Activated gamma-delta T cell treated with anti-CD3 and anti-CD28 coated beads, Interleukin-2, amount 50 U/mL, for 16 hours (primary cell): ENCODE measurements around the gene GOLT1B.

ENCODE experiments used
- DNase-seq: peaks from one replicate; pipeline ENCODE4 v3.0.0-alpha.2; 2020; ENCODE audit warnings: low read depth

The GOLT1B gene

GRCh38 chr12:21523148-21523547, 21.6 kb downstream of the GOLT1B start:
- DNase-seq = no peak

GRCh38 chr12:21526053-21526452, 24.5 kb downstream of the GOLT1B start, which contains the start of gene SPX:
Gene SPX (plus strand): TSS chr12:21526296. CDS start chr12:21526473, 177 bp downstream.
- no peak for DNase-seq

DNA sequence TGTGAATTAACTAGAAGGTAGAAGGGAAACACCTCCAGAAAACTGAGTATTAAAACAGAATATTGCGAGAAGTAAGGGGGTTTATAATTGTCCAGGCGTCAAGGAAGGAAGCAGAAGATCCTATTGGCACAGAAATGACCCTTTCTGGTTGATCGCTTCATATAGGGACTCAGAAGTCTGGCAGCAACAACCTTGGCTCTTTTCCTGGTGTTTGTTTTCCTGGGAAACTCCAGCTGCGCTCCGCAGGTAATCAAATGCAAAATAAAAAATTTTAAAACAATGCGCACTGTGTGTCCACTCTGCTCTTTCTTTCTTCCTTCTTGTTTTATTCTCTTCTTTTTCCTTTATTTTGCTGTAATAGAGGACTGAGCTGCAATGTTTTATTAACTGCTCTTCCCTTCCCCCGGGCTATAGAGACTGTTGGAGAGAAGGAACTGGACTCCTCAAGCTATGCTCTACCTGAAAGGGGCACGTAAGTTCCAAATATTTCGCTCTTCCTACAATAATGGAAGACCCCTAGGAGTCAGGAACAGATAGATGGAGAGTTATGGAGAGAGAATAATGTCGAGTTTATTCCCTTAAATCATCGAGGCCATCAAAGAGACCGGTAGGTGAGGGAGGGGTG, 25.2 kb downstream of the GOLT1B start:
- DNase-seq = no peak

GRCh38 chr12:21527451-21528180, 26.0 kb downstream of the GOLT1B start:
- peak; percentile 13 for DNase-seq

- no peak for DNase-seq
These were observed 27.4 kb downstream of the GOLT1B start for GRCh38 chr12:21528953-21529352.

DNA sequence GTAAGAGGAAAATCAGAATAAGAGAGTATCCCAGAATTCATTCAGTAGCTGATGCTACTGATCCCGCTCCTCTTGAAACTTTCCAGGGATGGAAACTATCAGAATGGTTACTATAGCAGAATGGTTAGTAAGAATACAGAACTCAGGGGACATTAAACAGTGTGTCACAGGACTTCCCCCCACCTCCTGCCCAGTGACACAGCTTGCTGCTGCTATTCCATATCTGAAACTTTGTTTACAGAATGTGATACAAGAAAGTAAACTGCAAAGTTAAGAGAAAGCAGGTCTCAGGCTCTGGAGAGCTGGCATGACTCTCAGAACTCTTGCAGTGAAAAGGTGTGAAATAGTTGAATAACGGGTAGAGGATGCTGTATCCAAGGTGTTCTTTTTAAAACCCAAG, 27.9 kb downstream of the GOLT1B start:
- DNase-seq = no peak

GRCh38 chr12:21538061-21538653, 36.6 kb downstream of the GOLT1B start:
- DNase-seq = no peak

- no peak for DNase-seq
These were observed 38.2 kb downstream of the GOLT1B start for GRCh38 chr12:21539797-21540196.

DNA sequence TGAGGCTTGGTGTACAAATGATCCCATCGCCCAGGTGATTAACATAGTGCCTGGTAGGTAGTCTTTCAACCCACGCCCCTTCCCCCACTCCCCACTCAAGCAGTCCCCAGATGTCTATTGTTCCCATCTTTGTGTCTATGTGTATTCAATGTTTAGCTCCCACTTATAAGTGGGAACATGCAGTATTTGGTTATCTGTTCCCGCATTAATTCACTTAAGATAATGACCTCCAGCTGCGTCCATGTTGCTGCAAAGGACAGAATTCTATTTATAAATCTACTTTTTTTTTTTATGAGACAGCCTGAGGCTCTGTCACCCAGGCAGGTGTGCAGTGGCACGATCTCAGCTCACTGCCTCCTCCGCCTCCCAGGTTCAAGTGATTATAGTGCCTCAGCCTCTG, 40.2 kb downstream of the GOLT1B start:
- DNase-seq = no peak

GRCh38 chr12:21542403-21542802, 40.8 kb downstream of the GOLT1B start:
- DNase-seq = no peak

- no peak for DNase-seq
These were observed 41.6 kb downstream of the GOLT1B start for GRCh38 chr12:21543151-21543550.

GRCh38 chr12:21545557-21545956, 44.0 kb downstream of the GOLT1B start:
- no peak for DNase-seq

GRCh38 chr12:21546716-21547115, 45.1 kb downstream of the GOLT1B start:
- DNase-seq = no peak

GRCh38 chr12:21547437-21547836, 45.8 kb downstream of the GOLT1B start:
- DNase-seq = no peak

DNA sequence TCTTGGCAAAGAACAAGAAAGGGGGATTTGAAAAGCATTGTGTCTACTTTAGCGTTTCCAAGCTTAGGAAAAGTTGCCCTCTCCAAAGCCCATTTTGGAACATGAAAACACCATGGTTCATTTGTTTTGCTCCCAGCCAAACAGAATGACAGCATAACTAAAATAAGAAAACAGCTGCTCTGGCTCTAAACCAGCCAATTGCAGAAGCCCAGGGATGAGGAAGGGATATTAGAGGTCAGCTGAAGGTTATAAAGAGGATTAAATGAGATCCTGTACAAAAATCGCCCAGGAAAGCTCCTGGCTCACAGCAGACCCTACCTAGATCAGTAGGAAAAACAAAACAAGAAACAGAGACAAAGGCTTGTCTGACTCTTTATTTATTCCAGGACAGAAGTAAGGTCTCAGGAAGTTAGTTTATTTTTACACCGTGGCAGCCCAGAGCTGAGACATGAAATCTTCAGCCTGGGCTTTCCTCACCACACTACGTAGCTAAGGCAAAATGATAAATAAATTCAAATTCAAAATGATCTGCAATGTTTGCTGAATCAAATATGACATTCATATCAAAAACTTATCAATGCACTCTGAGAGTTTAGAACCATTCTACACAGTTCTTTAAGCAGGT, 50.4 kb downstream of the GOLT1B start:
- DNase-seq = no peak

DNA sequence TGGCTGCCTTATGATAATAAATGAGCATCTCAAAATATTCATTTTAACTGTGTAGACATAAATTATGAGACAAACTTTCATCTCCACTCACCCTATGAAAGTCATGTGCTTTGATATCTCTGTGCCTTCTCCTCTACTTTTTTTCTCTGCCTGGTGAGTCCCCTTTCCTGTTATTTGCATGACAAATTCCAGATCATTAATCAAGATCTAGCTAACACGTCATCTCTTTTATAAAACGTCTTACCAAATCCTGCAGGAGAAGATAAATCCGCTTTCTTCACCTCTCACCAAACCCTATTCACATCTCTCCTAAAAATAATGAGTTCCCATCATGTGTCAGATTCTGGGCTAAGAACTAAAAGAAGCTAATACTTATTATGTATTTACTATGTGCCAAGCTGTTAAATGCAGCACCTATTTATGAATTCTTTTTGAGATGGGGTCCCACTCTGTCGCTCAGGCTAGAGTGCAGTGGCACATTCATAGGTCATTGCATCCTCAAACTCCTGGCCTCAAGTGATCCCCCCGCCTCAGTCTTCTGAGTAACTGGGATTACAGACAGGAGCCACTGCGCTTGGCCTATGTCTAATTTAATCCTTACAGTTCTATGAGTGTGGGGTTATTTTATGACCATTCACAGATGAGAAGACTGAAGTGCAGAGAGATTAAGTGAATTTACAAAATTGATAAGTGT, 51.2 kb downstream of the GOLT1B start:
- DNase-seq = no peak

DNA sequence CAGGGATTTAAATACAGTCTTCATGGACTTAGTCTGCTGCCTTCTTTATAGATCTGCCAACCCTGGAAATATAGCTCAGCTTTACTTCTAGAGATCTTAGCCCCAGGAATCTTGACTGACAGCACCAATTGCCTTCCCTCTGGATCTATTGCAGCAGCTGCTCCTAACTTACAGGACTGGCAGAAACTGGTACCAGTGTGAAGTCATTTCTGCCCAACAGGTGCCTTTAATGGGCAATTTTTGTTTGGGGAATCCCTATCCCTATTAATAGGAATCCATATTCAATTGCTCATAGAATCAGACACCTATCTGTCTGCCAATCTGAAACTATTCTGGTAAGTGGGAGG, 51.7 kb downstream of the GOLT1B start:
- no peak for DNase-seq

GRCh38 chr12:21558100-21558679, 56.6 kb downstream of the GOLT1B start:
- no peak for DNase-seq

DNA sequence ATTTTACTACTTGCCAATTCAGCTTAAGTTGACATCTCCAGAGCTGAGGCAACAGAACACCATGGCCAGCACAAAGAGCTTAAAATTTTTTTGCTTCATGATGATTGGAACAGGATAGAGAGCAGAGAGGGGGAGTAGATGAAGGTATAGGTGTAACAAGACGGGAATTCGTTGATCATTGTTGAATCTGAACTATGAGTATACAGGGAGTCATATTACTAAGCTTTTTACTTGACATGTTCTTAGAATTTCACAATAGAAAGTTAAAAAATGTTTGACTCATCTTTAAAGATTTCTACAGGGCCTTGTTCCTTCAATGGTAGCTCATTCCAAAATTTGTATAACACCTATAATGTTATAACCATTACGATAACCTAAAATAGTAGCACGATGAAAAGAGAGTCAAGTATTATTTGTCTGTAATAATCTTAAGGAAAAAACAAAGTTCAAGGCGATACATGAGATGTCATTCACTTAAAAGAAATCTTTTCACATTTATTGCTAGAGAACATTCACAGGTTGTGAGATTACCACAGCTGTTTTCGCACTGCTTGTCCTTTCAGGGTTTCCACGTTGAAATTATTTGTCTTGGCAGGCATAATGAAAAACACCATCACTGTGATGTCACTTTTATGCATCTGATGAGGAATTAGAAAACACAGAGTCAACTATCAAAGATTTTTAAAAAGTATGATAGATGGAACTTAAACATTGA, 58.4 kb downstream of the GOLT1B start:
- DNase-seq = no peak

GRCh38 chr12:21561158-21561557, 59.6 kb downstream of the GOLT1B start:
- DNase-seq = no peak

DNA sequence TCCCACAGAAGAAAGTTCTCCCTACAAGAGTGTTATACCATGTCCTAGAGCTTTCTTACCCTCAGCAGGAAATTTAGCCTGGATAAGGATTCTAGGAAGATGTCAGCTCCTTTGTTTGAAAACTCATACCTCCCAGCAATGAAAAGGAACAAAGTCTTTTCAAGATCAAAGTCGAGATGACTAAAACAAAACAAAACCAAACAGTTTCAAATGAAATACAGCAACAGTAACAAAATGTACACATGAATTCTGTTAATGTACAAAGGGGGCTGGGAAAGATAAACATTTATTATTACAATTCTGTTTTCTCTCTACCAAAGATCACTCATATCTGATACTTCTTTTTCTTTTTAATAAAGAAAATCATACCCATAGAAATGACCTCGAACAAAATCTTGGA, 61.3 kb downstream of the GOLT1B start:
- DNase-seq = no peak
